HepG2 (cell line): ENCODE measurements around the gene MT1F. TPM values are rescaled to one million over a fixed set of nuclear protein-coding genes. Genes with fewer than 3 reads are reported as not detected.

Source experiments
- BHLHE40 ChIP-seq: IDR thresholded peaks from 2 replicates; pipeline ENCODE4 v1.6.1; 2011; ENCODE audit warnings: low read length, improper control_type of control experiment
- BORCS8-MEF2B ChIP-seq: sonication (generic); formaldehyde crosslinking; IDR thresholded peaks from 2 replicates; pipeline ENCODE4 v1.8.0; 2022; ENCODE audit warnings: mild to moderate bottlenecking, missing genetic modification reagents
- BRF2 ChIP-seq: sonication (generic); formaldehyde crosslinking; IDR thresholded peaks from 2 replicates; pipeline ENCODE4 v1.8.1; 2022; ENCODE audit warnings: mild to moderate bottlenecking, missing genetic modification reagents
- CHD2 ChIP-seq: IDR thresholded peaks from 2 replicates; pipeline ENCODE4 v1.6.1; 2011; ENCODE audit warnings: low read depth, low read length, improper control_type of control experiment
- FOSL2 ChIP-seq: sonication (generic); formaldehyde crosslinking; IDR thresholded peaks from 2 replicates; pipeline ENCODE4 v1.4.0; 2020; ENCODE audit warnings: missing genetic modification reagents
- KLF15 ChIP-seq: sonication (generic); formaldehyde crosslinking; IDR thresholded peaks from 2 replicates; pipeline ENCODE4 v1.8.1; 2023; ENCODE audit warnings: borderline replicate concordance, mild to moderate bottlenecking, inconsistent platforms, missing genetic modification reagents, mixed read lengths
- KMT2A ChIP-seq: sonication (generic); formaldehyde crosslinking; IDR thresholded peaks from 2 replicates; pipeline ENCODE4 v1.4.0; 2020; ENCODE audit warnings: missing genetic modification reagents
- MAFK ChIP-seq, 2 experiments: IDR thresholded peaks in 1 of 2; conservative IDR thresholded peaks in 1 of 2; 2 replicates each; pipeline ENCODE4 v1.6.1; 2011; ENCODE audit warnings: improper control_type of control experiment in 2 of 2, low read length in 2 of 2
- NR2F2 ChIP-seq: IDR thresholded peaks from 2 replicates; pipeline ENCODE4 v1.6.1; 2012; ENCODE audit warnings: low read depth, inconsistent platforms, borderline replicate concordance
- POLR2AphosphoS2 ChIP-seq: IDR thresholded peaks from 2 replicates; pipeline ENCODE4 v1.6.1; 2011; ENCODE audit warnings: low read depth, low read length, improper control_type of control experiment
- SMARCE1 ChIP-seq: fragments of 450-650 bp; IDR thresholded peaks from 2 replicates; pipeline ENCODE4 v1.6.1; 2017; ENCODE audit warnings: borderline replicate concordance
- TAF15 ChIP-seq: fragments of 200-400 bp; formaldehyde crosslinking; IDR thresholded peaks from one replicate; pipeline ENCODE4 v1.6.1; 2018; ENCODE audit warnings: mild to moderate bottlenecking, low read depth, low read length; ENCODE audit not compliant: poor library complexity, severe bottlenecking
- TBL1XR1 ChIP-seq: fragments of 150-350 bp; IDR thresholded peaks from 2 replicates; pipeline ENCODE4 v1.6.1; 2014; ENCODE audit warnings: borderline replicate concordance, low read length; ENCODE audit not compliant: partially characterized antibody
- TCF7L2 ChIP-seq: IDR thresholded peaks from 2 replicates; pipeline ENCODE4 v1.6.1; 2011; ENCODE audit warnings: mild to moderate bottlenecking, low read depth, low read length, moderate library complexity
- TFAP4 ChIP-seq: sonication (generic); IDR thresholded peaks from 2 replicates; pipeline ENCODE4 v1.6.1; 2016; ENCODE audit warnings: low read depth, borderline replicate concordance
- U2AF2 ChIP-seq: fragments of 200-400 bp; formaldehyde crosslinking; IDR thresholded peaks from 2 replicates; pipeline ENCODE4 v1.6.1; 2017; ENCODE audit warnings: low read depth, mild to moderate bottlenecking, low read length
- ZFP36 ChIP-seq: fragments of 150-350 bp; IDR thresholded peaks from 2 replicates; pipeline ENCODE4 v1.6.1; 2018; ENCODE audit warnings: borderline replicate concordance, low read length, low read depth; ENCODE audit not compliant: partially characterized antibody
- ZFP90 ChIP-seq: sonication (generic); formaldehyde crosslinking; IDR thresholded peaks from 2 replicates; pipeline ENCODE4 v1.8.0; 2022; ENCODE audit warnings: missing genetic modification reagents, mild to moderate bottlenecking, inconsistent platforms, borderline replicate concordance
- ZHX2 ChIP-seq, 2 experiments: sonication (generic) in 1 of 2; formaldehyde crosslinking in 1 of 2; IDR thresholded peaks; 2 replicates each; pipeline versions ENCODE4 v1.6.1 to v1.9.0; 2014 to 2022; ENCODE audit warnings: antibody characterized with exemption in 1 of 2, borderline replicate concordance in 1 of 2, inconsistent platforms in 1 of 2, low read depth in 1 of 2, missing genetic modification reagents in 1 of 2
- ZMYM4 ChIP-seq: sonication (generic); formaldehyde crosslinking; IDR thresholded peaks from 2 replicates; pipeline ENCODE4 v1.8.1; 2023; ENCODE audit warnings: mild to moderate bottlenecking, missing genetic modification reagents
- ZNF605 ChIP-seq: sonication (generic); formaldehyde crosslinking; IDR thresholded peaks from 2 replicates; pipeline ENCODE4 v1.8.0; 2022; ENCODE audit warnings: mild to moderate bottlenecking, missing genetic modification reagents
- ZNF841 ChIP-seq: sonication (generic); formaldehyde crosslinking; IDR thresholded peaks from 2 replicates; pipeline ENCODE4 v1.8.1; 2023; ENCODE audit warnings: missing genetic modification reagents, borderline replicate concordance
- ZNF878 ChIP-seq: sonication (generic); formaldehyde crosslinking; IDR thresholded peaks from 2 replicates; pipeline ENCODE4 v1.8.1; 2023; ENCODE audit warnings: mild to moderate bottlenecking, missing genetic modification reagents, moderate library complexity
- polyA plus RNA-seq, 8 experiments: library from polyadenylated mRNA; depleted of rRNA in 3 of 8; stranded (reverse) in 7 of 8; unstranded in 1 of 8; fragments of >200 nt; fragmentation: Illumina TruSeq in 4 of 8; extraction: Trizol in 4 of 8; gene quantifications; 2 replicates each; pipeline versions ENCODE4 v1.2.1 to v1.2.3, GENCODE V29; 2011 to 2016; ENCODE audit warnings: low read depth in 4 of 8, missing spikeins in 1 of 8, mixed read lengths in 1 of 8; ENCODE audit not compliant: insufficient read depth in 1 of 8
- total RNA-seq, 5 experiments: library from RNA; depleted of rRNA; stranded (reverse); fragments of >200 nt; fragmentation: Illumina TruSeq; extraction: Trizol; gene quantifications; 2 replicates each; pipeline ENCODE4 v1.2.3, GENCODE V29; 2016; ENCODE audit warnings: low read depth in 1 of 5

The MT1F gene
- total and polyA plus RNA-seq, 2 of the 13 experiments (the other 11 are each of a cell fraction or from before 2014, with no cell fraction given) = 1.9 to 169 TPM

- TF ChIP-seq ZHX2 (IDR thresholded peaks at IDR 0.05; ENCODE audit: low read depth) (no peak), ZHX2 (CRISPR knock-in tag; IDR thresholded peaks at IDR 0.05; ENCODE audit: borderline replicate concordance) (no peak), ZMYM4 (CRISPR knock-in tag) (no peak), ZNF605 (CRISPR knock-in tag) (no peak), TAF15 (no peak), KMT2A (CRISPR knock-in tag) (no peak), ZNF878 (CRISPR knock-in tag) (no peak), FOSL2 (CRISPR knock-in tag) (no peak; the same call in 1 of the 2 replicates), BORCS8-MEF2B (CRISPR knock-in tag) (peak; percentile 60; the same call in 1 of the 2 replicates), KLF15 (CRISPR knock-in tag) (no peak), TFAP4 (peak; percentile 89), TCF7L2 (no peak), ZFP36 (no peak), BRF2 (no peak), ZFP90 (no peak), SMARCE1 (no peak), U2AF2 (no peak), POLR2AphosphoS2 (no peak), TBL1XR1 (no peak), BHLHE40 (no peak), ZNF841 (CRISPR knock-in tag) (no peak), NR2F2 (no peak), CHD2 (no peak), MAFK (conservative IDR thresholded peaks at IDR 0.05 in 1 of 2, IDR thresholded peaks at IDR 0.05 in 1 of 2; ENCODE audit: low read length in 2 of 2) (no peak)
Observed at GRCh38 chr16:56611281-56611833, 46.4 kb upstream of the MT1F start (continued).
